GM23338 (cell line): ENCODE results near the gene ZXDC. TPM values are rescaled to one million over a fixed set of nuclear protein-coding genes. Genes with fewer than 3 reads are reported as not detected.

Source experiments
- ATAC-seq: fragments of 200-7000 bp; cut with Tn5 transposase; 3 replicates; pipeline ENCODE4 v1.9.1; 2020
- DNase-seq: peaks from one replicate; pipeline ENCODE4 v3.0.0-alpha.2; 2015; ENCODE audit warnings: low spot score
- H2AFZ ChIP-seq: fragments of 200-600 bp; sonication (generic); 2 replicates; pipeline ENCODE4 v1.8.0; 2016; ENCODE audit warnings: antibody characterized with exemption, mild to moderate bottlenecking, moderate library complexity
- H3F3A ChIP-seq: fragments of 200-600 bp; sonication (generic); replicated peaks from 2 replicates; pipeline ENCODE4 v1.8.0; 2017; ENCODE audit warnings: antibody characterized with exemption, mixed run types, low read depth
- H3K27ac ChIP-seq: fragments of 200-600 bp; sonication (generic); 2 replicates; pipeline ENCODE4 v1.6.1; 2016; ENCODE audit warnings: low read depth
- H3K27me3 ChIP-seq: fragments of 200-600 bp; sonication (generic); 2 replicates; pipeline ENCODE4 v1.8.0; 2016; ENCODE audit warnings: mild to moderate bottlenecking, mixed run types, moderate library complexity; ENCODE audit not compliant: insufficient read depth
- H3K36me3 ChIP-seq: fragments of 200-600 bp; sonication (generic); 2 replicates; pipeline ENCODE4 v1.8.0; 2016; ENCODE audit warnings: mild to moderate bottlenecking; ENCODE audit not compliant: insufficient read depth
- H3K4me1 ChIP-seq: fragments of 200-600 bp; sonication (generic); 2 replicates; pipeline ENCODE4 v1.8.0; 2016; ENCODE audit warnings: mild to moderate bottlenecking, moderate library complexity; ENCODE audit not compliant: insufficient read depth
- H3K4me2 ChIP-seq: fragments of 200-600 bp; sonication (generic); 2 replicates; pipeline ENCODE4 v1.7.1; 2017; ENCODE audit warnings: mixed run types
- H3K4me3 ChIP-seq: fragments of 200-600 bp; sonication (generic); 2 replicates; pipeline ENCODE4 v1.6.1; 2016; ENCODE audit warnings: mixed run types
- H3K79me2 ChIP-seq: fragments of 200-600 bp; sonication (generic); replicated peaks from 2 replicates; pipeline ENCODE4 v1.8.0; 2017; ENCODE audit warnings: mild to moderate bottlenecking; ENCODE audit not compliant: insufficient read depth
- H3K9me2 ChIP-seq: fragments of 200-600 bp; sonication (generic); 2 replicates; pipeline ENCODE4 v1.8.0; 2017; ENCODE audit not compliant: insufficient read depth
- H4K20me1 ChIP-seq: fragments of 200-600 bp; sonication (generic); replicated peaks from 2 replicates; pipeline ENCODE4 v1.8.0; 2017; ENCODE audit warnings: mild to moderate bottlenecking; ENCODE audit not compliant: insufficient read depth
- H3K27ac Mint-ChIP-seq: 2 replicates; pipeline ENCODE4 v1.8.0; 2020; ENCODE audit warnings: inconsistent platforms, mild to moderate bottlenecking, moderate library complexity, mixed read lengths
- H3K27me3 Mint-ChIP-seq: 3 replicates; pipeline ENCODE4 v1.8.0; 2022; ENCODE audit warnings: low read depth, mild to moderate bottlenecking, moderate library complexity, mixed read lengths, inconsistent platforms; ENCODE audit not compliant: insufficient read depth, poor library complexity
- H3K36me3 Mint-ChIP-seq: 3 replicates; pipeline ENCODE4 v1.8.0; 2021; ENCODE audit warnings: low read depth, mild to moderate bottlenecking, inconsistent platforms, moderate library complexity, mixed read lengths
- H3K4me1 Mint-ChIP-seq: 3 replicates; pipeline ENCODE4 v1.8.0; 2020; ENCODE audit warnings: mild to moderate bottlenecking, inconsistent platforms, mixed read lengths
- H3K4me3 Mint-ChIP-seq: 3 replicates; pipeline ENCODE4 v1.8.0; 2021; ENCODE audit warnings: moderate library complexity, mild to moderate bottlenecking, inconsistent platforms, mixed read lengths
- H3K9me3 Mint-ChIP-seq: 3 replicates; pipeline ENCODE4 v1.8.0; 2020; ENCODE audit warnings: moderate library complexity, mild to moderate bottlenecking, inconsistent platforms, mixed read lengths
- CREB1 ChIP-seq: fragments of 250-450 bp; sonication (Bioruptor Pico); IDR thresholded peaks from 2 replicates; pipeline ENCODE4 v1.5.0; 2020; ENCODE audit warnings: low read depth, mild to moderate bottlenecking, moderate library complexity
- CTCF ChIP-seq, 2 experiments: fragments of 200-600 bp in 1 of 2; sonication (generic) in 1 of 2; conservative IDR thresholded peaks; 2 replicates each; pipeline versions ENCODE4 v1.5.1 to v1.6.1; 2016 to 2017; ENCODE audit warnings: antibody characterized with exemption in 2 of 2, low read depth in 2 of 2, mild to moderate bottlenecking in 2 of 2, moderate library complexity in 1 of 2
- EZH2 ChIP-seq: fragments of 200-600 bp; sonication (generic); IDR thresholded peaks from one replicate; pipeline ENCODE4 v1.8.0; 2017; ENCODE audit warnings: antibody characterized with exemption, mild to moderate bottlenecking, low read depth; ENCODE audit not compliant: unreplicated experiment
- EZH2phosphoT487 ChIP-seq: fragments of 200-600 bp; sonication (generic); IDR thresholded peaks from one replicate; pipeline ENCODE4 v1.8.1; 2018; ENCODE audit warnings: antibody characterized with exemption; ENCODE audit not compliant: unreplicated experiment
- NANOG ChIP-seq: IDR thresholded peaks from 2 replicates; pipeline ENCODE4 v1.6.1; 2016; ENCODE audit warnings: antibody characterized with exemption, borderline replicate concordance
- POLR2AphosphoS5 ChIP-seq: IDR thresholded peaks from 2 replicates; pipeline ENCODE4 v1.6.1; 2016; ENCODE audit warnings: antibody characterized with exemption, low read depth
- STAT1 ChIP-seq: IDR thresholded peaks from one replicate; pipeline ENCODE4 v1.6.1; 2016; ENCODE audit warnings: antibody characterized with exemption; ENCODE audit not compliant: unreplicated experiment
- ZNF114 ChIP-seq: fragments of 250-450 bp; sonication (Bioruptor Pico); IDR thresholded peaks from 2 replicates; pipeline ENCODE4 v1.5.0; 2020; ENCODE audit warnings: mild to moderate bottlenecking, moderate library complexity
- ZNF331 ChIP-seq: fragments of 250-450 bp; sonication (Bioruptor Pico); IDR thresholded peaks from 2 replicates; pipeline ENCODE4 v1.5.0; 2020; ENCODE audit warnings: low read depth, mild to moderate bottlenecking, moderate library complexity
- ZNF462 ChIP-seq: fragments of 250-450 bp; sonication (Bioruptor Pico); IDR thresholded peaks from 2 replicates; pipeline ENCODE4 v1.5.0; 2020; ENCODE audit warnings: mild to moderate bottlenecking, moderate library complexity
- polyA plus RNA-seq: library from polyadenylated mRNA; unstranded; fragments of >200 nt; fragmentation: Nextera tagmentation; extraction: Ambion mirVana; gene quantifications from 2 replicates; pipeline ENCODE4 v1.2.1, GENCODE V29; 2016
- total RNA-seq: library from RNA; depleted of rRNA; stranded (reverse); fragments of >200 nt; shearing (Covaris generic); gene quantifications from 2 replicates; pipeline ENCODE4 v1.2.3, GENCODE V29; 2014
- TF ChIP-seq, protein P1 (sequence below): IDR thresholded peaks from 2 replicates; pipeline ENCODE4 v1.6.1; 2016; ENCODE audit warnings: antibody characterized with exemption

Gene ZXDC
- total and polyA plus RNA-seq, 2 experiments from 2014 or later, result 5.7 to 45.1 TPM

GRCh38 chr3:126438186-126438585 lies 37.5 kb downstream of the ZXDC start:
- Mint-ChIP-seq H3K4me1 (peaks cover 33% of the 10 kb centered on the region), H3K36me3 (peaks cover 21% of the 10 kb centered on the region), H3K27ac (no peak overlapping the region), H3K9me3 (no peaks in the 10 kb centered on the region), H3K4me3 (no peak overlapping the region), H3K27me3 (peaks cover 3% of the 10 kb centered on the region)
- ATAC-seq (no peak), DNase-seq (no peak)
- H4K20me1 ChIP-seq, result no peaks in the 10 kb centered on the region
- TF ChIP-seq NANOG (no peak), EZH2 (no peak), STAT1 (no peak), EZH2phosphoT487 (no peak), ZNF114 (CRISPR knock-in tag) (no peak)
- no peaks in the 10 kb centered on the region for H3F3A ChIP-seq
- no peak overlapping the region for H3K27ac ChIP-seq
- no peaks in the 10 kb centered on the region for H3K4me1 ChIP-seq
- H3K4me2 ChIP-seq, result no peak overlapping the region
- H3K36me3 ChIP-seq, result no peaks in the 10 kb centered on the region
- H2AFZ ChIP-seq, result no peak overlapping the region
- H3K27me3 ChIP-seq, result no peaks in the 10 kb centered on the region
- no peaks in the 10 kb centered on the region for H3K9me2 ChIP-seq
- H3K79me2 ChIP-seq, result no peaks in the 10 kb centered on the region
- H3K4me3 ChIP-seq, result no peak overlapping the region

DNA sequence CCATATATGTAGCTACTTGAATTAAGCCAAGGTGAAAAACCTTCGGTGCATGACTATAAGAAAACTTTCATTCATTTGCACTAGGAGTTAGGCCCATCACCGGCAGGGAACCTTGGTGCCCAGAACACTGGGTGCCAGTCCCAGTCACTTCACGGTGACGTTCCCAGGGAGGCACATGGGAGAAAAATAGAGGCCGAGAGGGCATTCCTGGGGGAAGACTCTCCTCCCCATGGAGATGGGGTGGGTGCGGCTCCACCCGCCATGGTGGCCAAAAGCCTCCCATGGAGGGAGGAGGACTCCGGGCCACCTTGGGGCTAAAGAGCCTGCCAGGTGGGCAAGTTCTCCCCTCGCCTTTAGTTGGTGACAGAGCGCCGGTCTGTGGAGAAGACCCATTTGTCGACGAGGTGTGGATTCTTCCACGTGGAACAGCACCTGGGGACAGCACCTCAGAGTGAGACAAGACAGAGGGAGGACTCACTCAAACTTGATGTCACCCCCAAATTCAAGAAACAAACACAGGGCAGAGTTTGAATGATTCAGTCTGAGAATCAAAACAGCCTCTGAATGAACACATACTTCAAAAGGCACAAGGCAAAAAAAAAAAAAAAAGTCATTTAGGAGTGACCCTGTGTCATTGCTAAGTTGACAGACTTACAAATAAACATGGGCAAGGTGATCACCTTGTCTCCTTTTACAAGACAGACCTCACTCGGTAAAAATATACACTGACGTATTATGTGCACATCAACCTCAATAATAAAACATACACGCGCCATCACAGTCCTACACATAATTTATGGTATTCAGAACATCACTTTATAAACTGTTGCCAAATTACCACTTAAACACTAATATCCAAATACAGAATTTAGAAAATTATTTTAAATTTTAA lies 38.6 kb downstream of the ZXDC start:
- Mint-ChIP-seq H3K4me1 (peaks cover 29% of the 10 kb centered on the region), H3K27me3 (peaks cover 3% of the 10 kb centered on the region), H3K36me3 (peaks cover 21% of the 10 kb centered on the region), H3K9me3 (no peaks in the 10 kb centered on the region), H3K27ac (no peak overlapping the region), H3K4me3 (no peak overlapping the region)
- H3K27ac ChIP-seq, result no peak overlapping the region
- TF ChIP-seq ZNF114 (CRISPR knock-in tag) (no peak), CTCF (conservative IDR thresholded peaks at IDR 0.05; ENCODE audit: low read depth in 2 of 2) (no peak), ZNF462 (CRISPR knock-in tag) (no peak), ZNF331 (CRISPR knock-in tag) (no peak), NANOG (no peak), STAT1 (no peak), POLR2AphosphoS5 (no peak), CREB1 (CRISPR knock-in tag) (no peak)
- TF ChIP-seq, protein P1, sequence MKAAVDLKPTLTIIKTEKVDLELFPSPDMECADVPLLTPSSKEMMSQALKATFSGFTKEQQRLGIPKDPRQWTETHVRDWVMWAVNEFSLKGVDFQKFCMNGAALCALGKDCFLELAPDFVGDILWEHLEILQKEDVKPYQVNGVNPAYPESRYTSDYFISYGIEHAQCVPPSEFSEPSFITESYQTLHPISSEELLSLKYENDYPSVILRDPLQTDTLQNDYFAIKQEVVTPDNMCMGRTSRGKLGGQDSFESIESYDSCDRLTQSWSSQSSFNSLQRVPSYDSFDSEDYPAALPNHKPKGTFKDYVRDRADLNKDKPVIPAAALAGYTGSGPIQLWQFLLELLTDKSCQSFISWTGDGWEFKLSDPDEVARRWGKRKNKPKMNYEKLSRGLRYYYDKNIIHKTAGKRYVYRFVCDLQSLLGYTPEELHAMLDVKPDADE, result no peak
- no peaks in the 10 kb centered on the region for H3K4me1 ChIP-seq
- no peaks in the 10 kb centered on the region for H3K27me3 ChIP-seq
- H4K20me1 ChIP-seq, result no peaks in the 10 kb centered on the region
- no peaks in the 10 kb centered on the region for H3K9me2 ChIP-seq
- H3K4me2 ChIP-seq, result no peak overlapping the region
- H3K36me3 ChIP-seq, result no peaks in the 10 kb centered on the region
- no peak for ATAC-seq
- H3K79me2 ChIP-seq, result no peaks in the 10 kb centered on the region
- no peaks in the 10 kb centered on the region for H3F3A ChIP-seq
- DNase-seq, result no peak
- H3K4me3 ChIP-seq, result no peak overlapping the region
- H2AFZ ChIP-seq, result no peak overlapping the region
